Stomach smooth muscle (tissue), 2 donors: ENCODE measurements around the gene TMC6.
"Not testable (repeated sequence)": the region's sequence is repeated elsewhere in the genome, so short reads cannot be mapped to it uniquely, and the experiment has no call there.

Source experiments
- H3K27ac ChIP-seq: one replicate; pipeline ENCODE4 v1.7.0; 2013; ENCODE audit warnings: mild to moderate bottlenecking, low read length, inconsistent platforms
- H3K27me3 ChIP-seq, 2 donors: one replicate each; pipeline ENCODE4 v1.7.0; 2013; ENCODE audit warnings: low read length in 2 of 2; ENCODE audit not compliant: insufficient read depth in 2 of 2, control insufficient read depth in 1 of 2
- H3K36me3 ChIP-seq, 2 donors: one replicate each; pipeline ENCODE4 v1.7.0; 2013; ENCODE audit warnings: low read length in 2 of 2; ENCODE audit not compliant: control insufficient read depth in 2 of 2, insufficient read depth in 2 of 2
- H3K4me1 ChIP-seq: one replicate; pipeline ENCODE4 v1.7.0; 2013; ENCODE audit warnings: low read length; ENCODE audit not compliant: control insufficient read depth, insufficient read depth
- H3K4me3 ChIP-seq, 2 donors: one replicate each; pipeline ENCODE4 v1.7.0; 2013; ENCODE audit warnings: low read length in 2 of 2
- H3K9ac ChIP-seq, 2 donors: one replicate each; pipeline ENCODE4 v1.7.0; 2013; ENCODE audit warnings: low read length in 2 of 2, mild to moderate bottlenecking in 1 of 2
- H3K9me3 ChIP-seq, 2 donors: one replicate each; pipeline ENCODE4 v1.7.0; 2013; ENCODE audit warnings: low read length in 2 of 2; ENCODE audit not compliant: control insufficient read depth in 2 of 2
- donor health status: healthy.
- donor health status: Pancreatic carcinoma.

Gene TMC6, protein sequence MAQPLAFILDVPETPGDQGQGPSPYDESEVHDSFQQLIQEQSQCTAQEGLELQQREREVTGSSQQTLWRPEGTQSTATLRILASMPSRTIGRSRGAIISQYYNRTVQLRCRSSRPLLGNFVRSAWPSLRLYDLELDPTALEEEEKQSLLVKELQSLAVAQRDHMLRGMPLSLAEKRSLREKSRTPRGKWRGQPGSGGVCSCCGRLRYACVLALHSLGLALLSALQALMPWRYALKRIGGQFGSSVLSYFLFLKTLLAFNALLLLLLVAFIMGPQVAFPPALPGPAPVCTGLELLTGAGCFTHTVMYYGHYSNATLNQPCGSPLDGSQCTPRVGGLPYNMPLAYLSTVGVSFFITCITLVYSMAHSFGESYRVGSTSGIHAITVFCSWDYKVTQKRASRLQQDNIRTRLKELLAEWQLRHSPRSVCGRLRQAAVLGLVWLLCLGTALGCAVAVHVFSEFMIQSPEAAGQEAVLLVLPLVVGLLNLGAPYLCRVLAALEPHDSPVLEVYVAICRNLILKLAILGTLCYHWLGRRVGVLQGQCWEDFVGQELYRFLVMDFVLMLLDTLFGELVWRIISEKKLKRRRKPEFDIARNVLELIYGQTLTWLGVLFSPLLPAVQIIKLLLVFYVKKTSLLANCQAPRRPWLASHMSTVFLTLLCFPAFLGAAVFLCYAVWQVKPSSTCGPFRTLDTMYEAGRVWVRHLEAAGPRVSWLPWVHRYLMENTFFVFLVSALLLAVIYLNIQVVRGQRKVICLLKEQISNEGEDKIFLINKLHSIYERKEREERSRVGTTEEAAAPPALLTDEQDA

DNA sequence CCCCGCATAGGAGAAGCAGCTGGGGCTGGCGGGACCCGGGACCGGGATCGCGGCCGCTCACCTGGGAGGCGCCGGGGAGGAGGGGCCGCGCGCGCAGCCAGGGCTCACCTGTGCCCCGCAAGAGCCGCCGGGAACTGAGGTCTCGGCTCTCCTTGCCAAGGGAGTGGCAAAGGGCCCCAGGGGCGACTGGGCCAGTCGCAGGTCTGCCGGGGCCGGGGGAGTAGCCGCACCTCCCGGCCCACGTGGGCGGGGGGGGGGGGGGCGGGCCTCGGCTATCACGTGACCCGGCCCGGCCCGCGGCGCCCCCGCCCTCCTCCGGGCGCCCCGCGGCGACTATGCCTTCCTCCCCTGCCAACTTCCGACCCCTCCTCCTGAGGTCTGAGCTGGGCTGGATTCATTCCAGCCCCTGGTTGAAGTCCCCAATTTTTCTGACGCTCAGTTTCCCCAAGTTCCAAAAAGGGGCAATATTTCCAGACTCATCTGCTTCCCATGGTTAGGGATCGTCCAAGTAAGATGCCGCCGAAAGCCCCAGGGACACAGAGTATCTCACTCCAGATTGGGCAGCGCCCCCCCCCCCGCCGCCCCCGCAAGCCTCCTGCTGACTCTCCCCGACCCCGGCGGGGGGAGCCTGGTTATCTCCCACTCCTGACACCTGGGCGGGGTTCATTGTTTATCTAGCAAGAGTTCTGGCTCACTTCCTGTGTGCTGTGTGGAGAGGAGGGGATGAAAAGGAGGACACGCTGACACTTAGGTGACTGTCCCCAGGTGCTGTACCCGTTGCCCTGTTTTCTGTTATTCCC, at the start of gene TMC6:
TMC6 (minus strand) TSS at position 205 of the 800 bp plus-strand sequence. CDS start 1,923 bp downstream, outside the sequence.
- H3K9ac ChIP-seq: peak within 1 kb of the TSS; percentile 38 to 51
- H3K27ac ChIP-seq: peak within 1 kb of the TSS; percentile 49
- H3K9me3 ChIP-seq: no peaks in the 10 kb centered on the region
- peaks cover 15 to 37% of the 10 kb centered on the region in 2 donors for H3K27me3 ChIP-seq
- H3K4me3 ChIP-seq: peak within 1 kb of the TSS; percentile 59 to 72
- H3K4me1 ChIP-seq: peaks cover 26% of the 10 kb centered on the region
- H3K36me3 ChIP-seq: no peaks in the 10 kb centered on the region

DNA sequence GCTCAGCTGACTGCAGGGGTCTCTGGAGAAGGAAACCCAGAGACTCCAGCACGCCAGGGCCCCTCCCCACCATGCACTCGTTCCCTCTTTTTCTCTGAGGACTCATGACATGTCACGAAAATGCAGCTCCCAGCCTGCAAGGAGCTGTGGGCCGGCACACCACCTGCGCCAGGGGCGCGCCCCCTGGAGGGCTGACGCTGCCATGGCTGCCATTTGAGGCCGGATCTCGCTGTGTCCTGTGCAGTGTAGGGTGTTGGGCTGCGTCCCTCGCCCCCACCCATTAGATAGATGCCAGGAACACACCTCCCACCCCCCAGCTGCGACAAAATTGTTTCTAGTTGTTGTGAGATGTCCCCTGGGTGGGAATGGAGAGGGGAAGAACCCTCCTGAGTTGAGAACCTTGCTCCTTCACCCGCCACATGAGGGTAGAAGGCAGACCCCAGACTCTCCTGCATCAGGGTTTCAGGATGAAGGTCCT, 48.0 kb upstream of the TMC6 start:
- Histone ChIP-seq H3K27me3 (no peaks in the 10 kb centered on the region), H3K9me3 (no peaks in the 10 kb centered on the region), H3K27ac (peak overlapping the region; percentile 77), H3K36me3 (no peaks in the 10 kb centered on the region), H3K9ac (peak overlapping the region in 1 of 2 donors; percentile 2), H3K4me3 (peak overlapping the region in 1 of 2 donors; percentile 8), H3K4me1 (peaks cover 84% of the 10 kb centered on the region)

DNA sequence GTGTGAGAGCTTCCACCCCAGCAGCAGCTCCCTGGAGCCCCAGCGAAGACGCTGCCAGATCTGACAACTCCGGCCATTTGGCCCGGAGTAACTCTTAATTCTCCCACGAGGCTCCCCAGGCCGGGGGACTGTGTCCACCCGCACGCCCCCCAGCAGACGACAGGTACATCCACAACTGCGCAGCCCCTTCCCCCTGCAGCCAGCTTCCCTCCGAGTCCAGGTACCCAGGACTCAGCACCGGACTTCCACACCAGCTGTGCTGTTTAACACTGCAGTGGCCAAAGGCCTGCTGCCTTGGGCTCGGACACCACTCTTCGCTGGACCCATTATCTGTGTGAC, 47.1 kb upstream of the TMC6 start:
- H3K27ac ChIP-seq: peak overlapping the region; percentile 77
- no peak overlapping the region for H3K9ac ChIP-seq
- H3K4me1 ChIP-seq: peaks cover 87% of the 10 kb centered on the region
- H3K9me3 ChIP-seq: no peaks in the 10 kb centered on the region
- peaks cover 0 to 2% of the 10 kb centered on the region in 2 donors for H3K36me3 ChIP-seq
- no peak overlapping the region for H3K4me3 ChIP-seq
- no peaks in the 10 kb centered on the region for H3K27me3 ChIP-seq

DNA sequence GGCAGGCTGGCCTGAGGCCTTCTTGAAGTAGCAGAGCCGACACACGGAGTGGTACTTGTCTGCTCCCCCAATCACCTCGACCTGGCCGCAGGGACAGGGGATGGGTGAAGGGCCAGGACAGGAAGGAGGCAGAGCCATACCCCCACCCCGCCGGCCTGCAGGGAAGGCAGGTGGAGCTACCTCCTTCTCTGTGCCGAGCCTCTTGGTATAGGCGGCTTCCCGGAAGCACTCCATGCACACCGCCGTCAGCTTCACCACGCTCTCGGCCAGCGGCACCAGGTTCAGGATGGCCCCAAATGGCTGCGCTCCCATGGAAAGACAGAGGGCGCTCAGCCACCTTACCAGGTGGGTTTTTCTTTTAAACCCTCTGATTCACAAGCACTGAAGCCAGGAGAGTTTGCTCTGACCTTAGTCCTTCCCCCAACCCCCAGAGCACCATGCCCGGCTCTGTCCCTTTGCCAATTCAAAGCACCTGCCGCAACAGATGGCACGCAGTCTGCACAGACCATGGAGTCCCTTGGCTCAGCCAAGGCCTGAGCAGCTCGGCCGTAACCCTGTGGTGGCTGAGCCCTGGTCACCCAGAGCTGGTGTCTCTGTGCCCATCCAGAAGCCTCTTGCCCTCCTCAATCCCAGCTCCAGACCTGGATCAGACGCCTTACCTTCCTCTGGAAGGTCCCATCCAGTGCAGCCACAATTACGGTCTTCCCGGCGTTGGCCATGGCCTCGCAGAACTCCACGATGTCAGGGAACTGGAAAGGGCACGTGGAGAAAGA, 46.5 kb upstream of the TMC6 start:
- Histone ChIP-seq H3K27me3 (no peaks in the 10 kb centered on the region), H3K9me3 (no peaks in the 10 kb centered on the region), H3K27ac (peak overlapping the region; percentile 77), H3K4me1 (peaks cover 85% of the 10 kb centered on the region), H3K9ac (no peak overlapping the region), H3K36me3 (peaks cover 0 to 2% of the 10 kb centered on the region in 2 donors), H3K4me3 (no peak overlapping the region)

DNA sequence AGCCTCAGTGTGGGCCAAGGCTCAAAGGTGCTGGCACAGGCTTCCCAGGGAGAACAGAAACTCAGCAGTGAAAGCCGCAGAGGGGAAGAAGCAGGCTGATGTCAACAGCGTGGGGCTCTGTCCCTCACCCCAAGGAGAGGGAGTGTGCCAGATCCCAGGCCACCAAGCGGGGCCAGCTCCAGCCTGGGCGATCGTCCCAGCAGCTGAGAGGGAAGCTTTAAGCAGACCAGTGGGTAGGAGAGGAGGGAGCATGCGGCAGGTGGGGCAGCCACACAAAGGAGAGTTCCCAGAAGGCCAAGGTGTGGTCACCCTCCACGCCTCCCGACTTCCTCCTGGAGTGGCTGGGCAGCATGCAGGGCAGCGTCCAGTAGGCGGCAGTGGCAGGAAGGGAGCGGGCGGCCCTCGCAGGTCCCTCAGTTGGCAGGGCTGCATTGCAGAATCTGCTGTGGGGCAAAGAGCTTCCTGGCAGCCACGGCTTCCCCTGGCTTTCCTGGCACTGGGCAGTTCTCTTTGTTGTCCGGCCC, 45.9 kb upstream of the TMC6 start:
- H3K36me3 ChIP-seq: peaks cover 0 to 2% of the 10 kb centered on the region in 2 donors
- H3K27me3 ChIP-seq: no peaks in the 10 kb centered on the region
- peak overlapping the region in 1 of 2 donors; percentile 29 for H3K4me3 ChIP-seq
- peaks cover 86% of the 10 kb centered on the region for H3K4me1 ChIP-seq
- H3K27ac ChIP-seq: peak overlapping the region; percentile 77
- H3K9me3 ChIP-seq: no peaks in the 10 kb centered on the region
- H3K9ac ChIP-seq: peak overlapping the region in 1 of 2 donors; percentile 42

DNA sequence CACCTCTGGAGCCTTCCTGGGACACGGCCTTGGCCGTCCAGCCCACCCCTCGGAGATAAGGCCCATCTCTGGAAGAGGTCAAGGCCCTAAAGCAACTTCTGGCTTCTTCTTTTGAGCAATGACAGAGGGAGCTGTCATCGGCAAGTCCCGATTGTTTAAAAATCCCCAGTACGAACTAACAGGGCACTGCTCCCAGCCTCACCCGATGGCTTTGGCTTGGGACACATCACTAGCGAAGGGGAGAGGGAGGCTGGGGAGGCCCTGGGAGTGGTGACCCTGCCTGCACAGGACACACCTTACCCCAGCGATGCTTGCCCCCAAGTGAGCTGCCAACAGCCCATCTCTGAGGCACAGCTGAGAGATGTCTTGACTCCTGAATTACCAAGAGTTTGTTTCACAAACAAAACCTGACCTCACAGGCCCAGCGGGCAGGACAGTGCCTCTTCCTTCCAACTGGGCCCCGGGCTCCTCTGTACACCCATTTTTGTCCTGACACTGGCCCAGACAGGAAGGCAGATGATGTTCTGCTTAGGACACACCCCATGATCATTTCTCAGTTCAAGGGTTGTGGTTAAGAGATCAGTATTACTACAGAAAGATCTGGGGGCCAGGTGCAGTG, 44.7 kb upstream of the TMC6 start:
- Histone ChIP-seq H3K27me3 (no peaks in the 10 kb centered on the region), H3K27ac (peak overlapping the region; percentile 77), H3K36me3 (peaks cover 0 to 2% of the 10 kb centered on the region in 2 donors), H3K9me3 (no peaks in the 10 kb centered on the region), H3K9ac (no peak overlapping the region), H3K4me1 (peaks cover 77% of the 10 kb centered on the region), H3K4me3 (peak overlapping the region in 1 of 2 donors; percentile 40)

DNA sequence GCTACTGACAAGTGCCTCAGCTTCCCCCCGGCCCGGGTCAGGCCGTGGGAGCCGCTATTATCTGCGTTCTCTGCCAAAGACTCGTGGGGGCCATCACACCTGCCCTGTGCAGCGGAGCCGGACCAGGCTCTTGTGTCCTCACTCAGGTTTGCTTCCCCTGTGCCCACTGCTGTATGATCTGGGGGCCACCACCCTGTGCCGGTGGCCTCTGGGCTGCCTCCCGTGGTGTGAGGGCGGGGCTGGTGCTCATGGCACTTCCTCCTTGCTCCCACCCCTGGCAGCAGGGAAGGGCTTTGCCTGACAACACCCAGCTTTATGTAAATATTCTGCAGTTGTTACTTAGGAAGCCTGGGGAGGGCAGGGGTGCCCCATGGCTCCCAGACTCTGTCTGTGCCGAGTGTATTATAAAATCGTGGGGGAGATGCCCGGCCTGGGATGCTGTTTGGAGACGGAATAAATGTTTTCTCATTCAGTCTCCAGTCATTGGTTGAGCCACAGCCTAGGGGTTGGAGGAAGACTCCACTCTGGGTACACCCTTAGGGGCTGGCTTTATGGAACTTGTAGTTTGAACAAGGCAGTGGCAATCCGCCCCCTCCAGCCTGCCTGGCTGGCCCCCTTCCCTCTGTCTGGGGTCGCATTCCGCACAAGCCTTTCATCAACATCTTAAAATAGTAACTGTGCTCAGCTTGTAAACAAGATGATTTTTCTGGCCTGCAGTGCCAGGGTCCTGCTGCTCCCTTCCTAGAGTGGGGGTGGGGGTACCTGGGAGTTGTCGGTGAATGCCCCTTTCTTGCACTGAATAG, 43.9 kb upstream of the TMC6 start:
- no peak overlapping the region for H3K9ac ChIP-seq
- H3K27ac ChIP-seq: peak overlapping the region; percentile 77
- peak overlapping the region in 1 of 2 donors; percentile 40 for H3K4me3 ChIP-seq
- no peaks in the 10 kb centered on the region for H3K27me3 ChIP-seq
- peaks cover 76% of the 10 kb centered on the region for H3K4me1 ChIP-seq
- peaks cover 0 to 2% of the 10 kb centered on the region in 2 donors for H3K36me3 ChIP-seq
- H3K9me3 ChIP-seq: no peaks in the 10 kb centered on the region

DNA sequence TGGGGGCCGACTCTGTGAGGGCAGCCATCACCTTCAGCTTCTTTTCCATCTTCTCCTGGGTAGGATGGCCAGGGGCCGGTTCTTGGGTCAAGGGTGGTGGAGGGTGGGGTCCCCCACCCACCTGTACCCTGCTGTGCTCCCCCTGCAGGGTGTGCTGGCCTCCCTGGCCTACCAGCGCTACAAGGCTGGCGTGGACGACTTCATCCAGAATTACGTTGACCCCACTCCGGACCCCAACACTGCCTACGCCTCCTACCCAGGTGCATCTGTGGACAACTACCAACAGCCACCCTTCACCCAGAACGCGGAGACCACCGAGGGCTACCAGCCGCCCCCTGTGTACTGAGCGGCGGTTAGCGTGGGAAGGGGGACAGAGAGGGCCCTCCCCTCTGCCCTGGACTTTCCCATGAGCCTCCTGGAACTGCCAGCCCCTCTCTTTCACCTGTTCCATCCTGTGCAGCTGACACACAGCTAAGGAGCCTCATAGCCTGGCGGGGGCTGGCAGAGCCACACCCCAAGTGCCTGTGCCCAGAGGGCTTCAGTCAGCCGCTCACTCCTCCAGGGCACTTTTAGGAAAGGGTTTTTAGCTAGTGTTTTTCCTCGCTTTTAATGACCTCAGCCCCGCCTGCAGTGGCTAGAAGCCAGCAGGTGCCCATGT, 43.2 kb upstream of the TMC6 start:
- H3K27ac ChIP-seq: peak overlapping the region; percentile 77
- H3K36me3 ChIP-seq, H3K9ac ChIP-seq, H3K9me3 ChIP-seq, H3K4me3 ChIP-seq, H3K27me3 ChIP-seq: not testable (repeated sequence)
- H3K4me1 ChIP-seq: peaks cover 69% of the 10 kb centered on the region
